K562 treated with DMSO at 1 percent for 48 hours (cell line): Measurements from ENCODE around the gene EYA4. TPM values are rescaled to one million over a fixed set of nuclear protein-coding genes. Genes with fewer than 3 reads are reported as not detected.

Experiments
- total RNA-seq: library from RNA; unstranded; fragments of 300-600 nt; gene quantifications from 2 replicates; pipeline ENCODE4 v1.2.3, GENCODE V29; 2022; ENCODE audit warnings: low replicate concordance; ENCODE audit errors: extremely low read depth

The EYA4 gene
- not detected in 2 replicates for total RNA-seq

GRCh38 chr6:133241086-133241900, at the start of gene EYA4:
Gene EYA4 (plus strand): TSS chr6:133241357. CDS start chr6:133274781, 33,424 bp downstream.

